Nephron progenitor cell (in vitro differentiated cells): ENCODE results near the gene ULK4.

ENCODE experiments used
- DNase-seq: peaks from one replicate; pipeline ENCODE4 v3.0.0; 2021
- H3K27ac Mint-ChIP-seq: 2 replicates; pipeline ENCODE4 v1.8.0; 2021; ENCODE audit warnings: mild to moderate bottlenecking, moderate library complexity, mixed read lengths
- H3K27me3 Mint-ChIP-seq: 2 replicates; pipeline ENCODE4 v1.8.0; 2021; ENCODE audit warnings: mild to moderate bottlenecking, low read depth, mixed read lengths; ENCODE audit not compliant: poor library complexity
- H3K36me3 Mint-ChIP-seq: 2 replicates; pipeline ENCODE4 v1.8.0; 2021; ENCODE audit warnings: low read depth, mixed read lengths
- H3K4me1 Mint-ChIP-seq: 2 replicates; pipeline ENCODE4 v1.8.0; 2021; ENCODE audit warnings: mixed read lengths
- H3K4me3 Mint-ChIP-seq: 2 replicates; pipeline ENCODE4 v1.8.0; 2021; ENCODE audit warnings: mild to moderate bottlenecking, moderate library complexity, mixed read lengths
- H3K9me3 Mint-ChIP-seq: 2 replicates; pipeline ENCODE4 v1.8.0; 2021; ENCODE audit warnings: mild to moderate bottlenecking, moderate library complexity, mixed read lengths
- TF ChIP-seq, protein P1 (sequence below): fragments of 200-600 bp; sonication (generic); IDR thresholded peaks from 2 replicates; pipeline ENCODE4 v1.5.0; 2021; ENCODE audit warnings: antibody characterized with exemption

Gene ULK4

DNA sequence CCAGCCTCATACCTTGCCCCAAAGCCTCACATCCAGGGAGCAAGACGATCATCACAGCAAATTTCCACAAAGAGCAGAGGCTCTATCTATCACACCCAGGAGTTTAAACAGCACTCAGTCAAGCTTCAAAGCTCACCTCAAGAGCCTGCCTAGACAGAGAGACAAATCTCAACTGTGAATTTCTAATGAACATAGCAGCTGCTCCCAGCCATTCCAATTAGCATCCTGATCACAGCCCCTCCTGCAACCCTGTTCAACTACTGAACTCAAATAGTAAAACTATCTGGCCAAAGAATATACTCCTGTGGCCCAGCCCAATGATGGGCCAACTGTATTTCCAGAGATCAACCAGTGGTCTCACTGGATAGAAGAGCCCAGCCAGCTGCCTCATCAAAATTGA is 492.8 kb downstream of the ULK4 start:
- peaks cover 52% of the 10 kb centered on the region for H3K9me3 Mint-ChIP-seq
- TF ChIP-seq, protein P1, sequence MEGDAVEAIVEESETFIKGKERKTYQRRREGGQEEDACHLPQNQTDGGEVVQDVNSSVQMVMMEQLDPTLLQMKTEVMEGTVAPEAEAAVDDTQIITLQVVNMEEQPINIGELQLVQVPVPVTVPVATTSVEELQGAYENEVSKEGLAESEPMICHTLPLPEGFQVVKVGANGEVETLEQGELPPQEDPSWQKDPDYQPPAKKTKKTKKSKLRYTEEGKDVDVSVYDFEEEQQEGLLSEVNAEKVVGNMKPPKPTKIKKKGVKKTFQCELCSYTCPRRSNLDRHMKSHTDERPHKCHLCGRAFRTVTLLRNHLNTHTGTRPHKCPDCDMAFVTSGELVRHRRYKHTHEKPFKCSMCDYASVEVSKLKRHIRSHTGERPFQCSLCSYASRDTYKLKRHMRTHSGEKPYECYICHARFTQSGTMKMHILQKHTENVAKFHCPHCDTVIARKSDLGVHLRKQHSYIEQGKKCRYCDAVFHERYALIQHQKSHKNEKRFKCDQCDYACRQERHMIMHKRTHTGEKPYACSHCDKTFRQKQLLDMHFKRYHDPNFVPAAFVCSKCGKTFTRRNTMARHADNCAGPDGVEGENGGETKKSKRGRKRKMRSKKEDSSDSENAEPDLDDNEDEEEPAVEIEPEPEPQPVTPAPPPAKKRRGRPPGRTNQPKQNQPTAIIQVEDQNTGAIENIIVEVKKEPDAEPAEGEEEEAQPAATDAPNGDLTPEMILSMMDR = no peak
- no peak overlapping the region for H3K4me3 Mint-ChIP-seq

DNA sequence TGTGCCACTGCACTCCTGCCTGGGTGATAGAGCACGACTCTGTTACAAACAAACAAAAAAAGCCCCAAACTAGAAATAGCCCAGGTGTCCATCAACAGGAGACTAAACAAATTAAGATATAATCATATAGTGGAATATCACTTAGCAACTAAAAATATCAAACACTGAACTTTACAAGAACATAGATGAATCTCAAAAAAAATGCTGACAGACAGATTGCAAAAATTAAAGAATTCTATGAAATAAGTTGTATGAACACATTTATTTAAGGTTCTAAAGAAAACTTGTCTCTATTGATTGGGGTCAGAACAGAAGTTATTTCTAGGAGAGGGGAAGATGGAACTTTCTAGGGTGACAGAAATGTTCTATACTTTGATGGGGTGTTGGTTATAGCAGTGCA is 494.4 kb downstream of the ULK4 start:
- H3K9me3 Mint-ChIP-seq = peaks cover 38% of the 10 kb centered on the region
- TF ChIP-seq, protein P1 = no peak
- H3K36me3 Mint-ChIP-seq = peaks cover 20% of the 10 kb centered on the region
- H3K27ac Mint-ChIP-seq = no peak overlapping the region
- DNase-seq = no peak
- no peaks in the 10 kb centered on the region for H3K27me3 Mint-ChIP-seq
- H3K4me3 Mint-ChIP-seq = no peak overlapping the region
- no peaks in the 10 kb centered on the region for H3K4me1 Mint-ChIP-seq

More for the DNA sequence above, 492.8 kb downstream of the ULK4 start:
- peaks cover 28% of the 10 kb centered on the region for H3K36me3 Mint-ChIP-seq
- H3K27me3 Mint-ChIP-seq = no peaks in the 10 kb centered on the region
- no peaks in the 10 kb centered on the region for H3K4me1 Mint-ChIP-seq
- DNase-seq = no peak
- H3K27ac Mint-ChIP-seq = no peak overlapping the region

DNA sequence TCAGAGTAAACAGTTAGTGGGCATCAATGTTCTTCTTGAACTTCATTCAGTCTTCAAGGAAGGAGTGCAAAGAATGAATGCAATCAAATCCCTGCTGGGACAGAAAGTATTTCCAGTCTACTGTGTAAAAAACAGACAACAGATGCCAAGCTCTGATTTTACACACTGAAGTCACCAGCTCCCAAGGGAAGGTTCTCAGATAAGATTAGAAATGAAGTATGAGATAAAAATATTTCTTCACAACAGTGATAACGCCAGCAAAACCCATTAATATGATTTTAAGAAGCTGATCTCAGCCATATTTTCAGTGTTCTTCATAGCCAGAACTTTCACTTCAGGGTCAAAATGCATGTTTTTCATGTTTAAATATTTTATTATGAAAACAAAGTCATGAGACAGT is 497.0 kb downstream of the ULK4 start:
- peaks cover 12% of the 10 kb centered on the region for H3K9me3 Mint-ChIP-seq
- peaks cover 6% of the 10 kb centered on the region for H3K36me3 Mint-ChIP-seq
- H3K27me3 Mint-ChIP-seq = peaks cover under 1% of the 10 kb centered on the region
- TF ChIP-seq, protein P1 = no peak
- no peak overlapping the region for H3K4me3 Mint-ChIP-seq
- H3K4me1 Mint-ChIP-seq = no peaks in the 10 kb centered on the region
- no peak overlapping the region for H3K27ac Mint-ChIP-seq
- DNase-seq = no peak

DNA sequence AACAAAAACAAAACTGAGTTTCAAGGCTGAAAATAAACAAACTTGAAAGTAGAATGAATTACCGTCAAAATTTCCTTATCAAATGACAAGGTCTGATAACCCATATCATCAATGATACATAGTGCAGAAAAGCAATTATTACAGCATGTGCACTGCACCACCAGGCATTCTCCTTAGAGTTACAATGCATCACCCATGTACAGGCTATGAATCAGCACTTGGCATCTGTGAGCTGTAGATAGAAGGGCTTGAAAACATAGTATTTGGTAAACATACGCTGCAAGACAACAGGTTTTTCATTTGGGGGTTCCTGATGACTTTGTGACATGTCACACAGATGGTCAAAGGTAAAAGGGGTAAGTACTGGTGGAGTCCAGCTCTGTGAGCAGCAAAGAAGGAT is 497.5 kb downstream of the ULK4 start:
- Mint-ChIP-seq H3K27me3 (peaks cover 5% of the 10 kb centered on the region), H3K4me1 (no peaks in the 10 kb centered on the region), H3K4me3 (no peak overlapping the region), H3K36me3 (peaks cover 2% of the 10 kb centered on the region), H3K9me3 (peaks cover 7% of the 10 kb centered on the region), H3K27ac (no peak overlapping the region)
- TF ChIP-seq, protein P1 = no peak
- DNase-seq = no peak

DNA sequence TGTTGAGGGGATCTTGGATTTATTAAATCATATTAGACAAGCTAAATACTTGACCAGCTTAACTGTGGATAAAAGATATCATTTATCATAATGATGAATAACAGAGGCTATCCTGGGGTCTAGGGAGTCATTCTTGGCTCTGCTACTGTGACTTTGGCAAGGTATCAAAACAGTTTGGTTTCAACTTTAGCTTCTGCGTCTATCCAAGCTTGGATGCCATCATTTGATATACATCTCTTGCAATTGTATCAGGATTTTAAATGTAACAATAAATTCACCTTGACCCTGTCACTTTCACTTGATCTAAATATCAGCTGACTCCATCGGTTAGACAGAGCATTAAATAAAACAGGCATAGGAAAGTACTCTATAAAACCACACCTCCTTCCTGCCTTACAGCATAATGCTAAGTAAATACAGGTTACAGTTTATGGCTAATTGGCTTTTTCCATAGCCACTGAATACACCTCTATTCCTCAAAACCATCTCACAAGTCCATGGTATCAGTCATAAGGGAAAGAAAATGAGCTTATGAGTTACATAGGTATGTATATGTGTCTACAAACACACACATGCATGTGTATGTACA is 499.7 kb downstream of the ULK4 start:
- Mint-ChIP-seq H3K9me3 (no peaks in the 10 kb centered on the region), H3K36me3 (no peaks in the 10 kb centered on the region), H3K27ac (no peak overlapping the region), H3K4me1 (no peaks in the 10 kb centered on the region), H3K27me3 (peaks cover 6% of the 10 kb centered on the region), H3K4me3 (no peak overlapping the region)
- TF ChIP-seq, protein P1 = no peak
- no peak for DNase-seq

DNA sequence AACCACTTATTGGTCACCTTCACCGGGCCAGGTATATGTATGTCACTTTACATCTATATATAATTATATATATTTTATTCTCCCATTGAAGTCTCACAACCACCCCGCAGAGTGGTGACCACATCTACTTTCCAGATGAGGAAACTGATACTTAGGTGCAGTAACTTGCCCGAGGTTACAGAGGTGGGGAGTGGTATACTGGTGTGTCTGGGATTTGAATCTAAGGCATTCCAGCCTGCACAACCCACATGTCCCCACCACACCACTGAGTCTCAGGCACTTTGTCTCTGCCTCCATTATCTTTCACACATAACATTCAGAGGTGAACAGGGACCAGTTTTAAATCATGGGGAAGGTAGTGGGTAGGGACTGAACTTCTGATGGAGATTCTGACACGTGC is 501.2 kb downstream of the ULK4 start:
- Mint-ChIP-seq H3K27ac (no peak overlapping the region), H3K4me1 (no peaks in the 10 kb centered on the region), H3K9me3 (no peaks in the 10 kb centered on the region), H3K27me3 (peaks cover 6% of the 10 kb centered on the region), H3K4me3 (no peak overlapping the region), H3K36me3 (no peaks in the 10 kb centered on the region)
- no peak for DNase-seq
- TF ChIP-seq, protein P1 = no peak
